CD4-positive, alpha-beta T cell (primary cell): Measurements from ENCODE around the gene RILPL1. TPM values are rescaled to one million over a fixed set of nuclear protein-coding genes. Genes with fewer than 3 reads are reported as not detected.

ENCODE experiments used
- ATAC-seq: fragments of 200-7000 bp; cut with Tn5 transposase; one replicate; pipeline ENCODE4 v1.10.0; 2022; ENCODE audit warnings: mild to moderate bottlenecking; ENCODE audit not compliant: poor library complexity
- CTCF ChIA-PET: fragments of 350-600 bp; sonication (Branson Sonifier 250); formaldehyde crosslinking; loops from one replicate; lab custom pipeline; 2021; ENCODE audit warnings: antibody characterized with exemption, inconsistent platforms; lab: Charles Lee
- POLR2A ChIA-PET: fragments of 350-600 bp; sonication (Branson Sonifier 250); formaldehyde crosslinking; loops from one replicate; lab custom pipeline; 2021; ENCODE audit warnings: antibody characterized with exemption, inconsistent platforms; lab: Charles Lee
- DNase-seq, 14 experiments: peaks; one replicate each; pipeline ENCODE4 v3.0.0-alpha.2; 2013 to 2020; ENCODE audit warnings: mixed read lengths in 2 of 14
- H3K27ac ChIP-seq, 2 donors: one replicate each; pipeline versions ENCODE4 v1.5.1 to v1.7.0; 2013; ENCODE audit warnings: low read length in 2 of 2, low read depth in 1 of 2, mild to moderate bottlenecking in 1 of 2
- H3K27me3 ChIP-seq, 2 experiments: 1 replicate in 1 of 2; 2 replicates in 1 of 2; pipeline versions ENCODE4 v1.6.1 to v1.7.0; 2013; ENCODE audit warnings: low read length in 2 of 2, control low read depth in 1 of 2, mild to moderate bottlenecking in 1 of 2, moderate library complexity in 1 of 2; ENCODE audit not compliant: insufficient read depth in 2 of 2, control insufficient read depth in 1 of 2
- H3K36me3 ChIP-seq: one replicate; pipeline ENCODE4 v1.6.1; 2013; ENCODE audit warnings: low read length, control low read depth; ENCODE audit not compliant: insufficient read depth
- H3K4me1 ChIP-seq: one replicate; pipeline ENCODE4 v1.6.1; 2013; ENCODE audit warnings: low read length, control low read depth; ENCODE audit not compliant: insufficient read depth
- H3K4me3 ChIP-seq: one replicate; pipeline ENCODE4 v1.5.1; 2013; ENCODE audit warnings: mild to moderate bottlenecking, low read length, moderate library complexity
- H3K9me3 ChIP-seq, 2 experiments: 1 replicate in 1 of 2; 2 replicates in 1 of 2; pipeline versions ENCODE4 v1.6.1 to v1.7.0; 2013; ENCODE audit warnings: low read length in 2 of 2, mild to moderate bottlenecking in 2 of 2, control low read depth in 1 of 2, moderate library complexity in 1 of 2; ENCODE audit not compliant: control insufficient read depth in 1 of 2, insufficient read depth in 1 of 2
- H3K27ac Mint-ChIP-seq: one replicate; pipeline ENCODE4 v1.8.0; 2020; ENCODE audit warnings: mixed read lengths
- H3K27me3 Mint-ChIP-seq: one replicate; pipeline ENCODE4 v1.8.0; 2021; ENCODE audit warnings: mixed read lengths
- H3K36me3 Mint-ChIP-seq: one replicate; pipeline ENCODE4 v1.8.0; 2021; ENCODE audit warnings: low read depth, mixed read lengths
- H3K4me1 Mint-ChIP-seq: one replicate; pipeline ENCODE4 v1.8.0; 2021; ENCODE audit warnings: low read depth, mixed read lengths
- H3K4me3 Mint-ChIP-seq: one replicate; pipeline ENCODE4 v1.8.0; 2020; ENCODE audit warnings: mild to moderate bottlenecking, mixed read lengths
- H3K9me3 Mint-ChIP-seq: one replicate; pipeline ENCODE4 v1.8.0; 2020; ENCODE audit warnings: mixed read lengths
- intact Hi-C, 2 experiments: fragments of 100-400 bp; cut with DNase I in 1 of 2; cut with micrococcal nuclease in 1 of 2; formaldehyde crosslinking; loops; one replicate each; pipeline versions ENCODE4 v1.15.1 to v1.9.0; 2023 to 2025; cut with DNase I, micrococcal nuclease
- total RNA-seq, 174 experiments: library from RNA in 2 of 174; stranded (reverse) in 2 of 174; gene quantifications; one replicate each; pipeline ENCODE4 v1.2.3 and lab custom pipeline; 2021 to 2026
- TF ChIP-seq, protein P1 (sequence below): fragments of 200-600 bp; IDR thresholded peaks from one replicate; pipeline ENCODE4 v1.8.0; 2022; ENCODE audit warnings: antibody characterized with exemption, mild to moderate bottlenecking

RILPL1 gene
- total RNA-seq, 2 experiments from 2014 or later = 3.3 to 3.4 TPM

DNA sequence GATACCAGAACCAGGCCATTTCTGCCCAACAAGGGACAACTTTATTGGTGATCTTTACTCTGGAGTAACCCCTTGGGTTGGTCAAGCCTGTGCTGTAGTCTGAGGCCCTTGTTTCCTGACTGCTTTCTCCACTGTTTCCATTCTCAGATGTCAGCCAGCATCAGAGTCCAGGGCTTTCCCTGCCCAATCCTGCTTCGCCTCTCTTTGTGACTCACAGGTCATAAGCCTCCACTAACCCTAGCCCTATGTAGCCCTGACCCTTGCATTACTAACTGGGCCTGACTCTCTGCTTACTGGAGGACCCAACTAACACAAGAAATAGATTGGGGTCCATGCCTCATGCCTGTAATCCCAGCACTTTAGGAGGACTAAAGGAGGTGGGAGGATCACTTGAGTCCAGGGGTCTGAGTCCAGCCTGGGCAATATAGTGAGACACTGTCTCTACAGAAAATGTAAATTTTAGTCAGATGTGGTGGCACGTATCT lies 84.2 kb downstream of the RILPL1 start:
- Mint-ChIP-seq H3K27ac (peak overlapping the region; percentile 67), H3K36me3 (peaks cover 5% of the 10 kb centered on the region), H3K9me3 (no peaks in the 10 kb centered on the region), H3K4me3 (peak overlapping the region; percentile 9), H3K4me1 (peaks cover 33% of the 10 kb centered on the region), H3K27me3 (no peaks in the 10 kb centered on the region)
- peaks cover 3% of the 10 kb centered on the region for H3K36me3 ChIP-seq
- no peak for ATAC-seq
- TF ChIP-seq, protein P1, sequence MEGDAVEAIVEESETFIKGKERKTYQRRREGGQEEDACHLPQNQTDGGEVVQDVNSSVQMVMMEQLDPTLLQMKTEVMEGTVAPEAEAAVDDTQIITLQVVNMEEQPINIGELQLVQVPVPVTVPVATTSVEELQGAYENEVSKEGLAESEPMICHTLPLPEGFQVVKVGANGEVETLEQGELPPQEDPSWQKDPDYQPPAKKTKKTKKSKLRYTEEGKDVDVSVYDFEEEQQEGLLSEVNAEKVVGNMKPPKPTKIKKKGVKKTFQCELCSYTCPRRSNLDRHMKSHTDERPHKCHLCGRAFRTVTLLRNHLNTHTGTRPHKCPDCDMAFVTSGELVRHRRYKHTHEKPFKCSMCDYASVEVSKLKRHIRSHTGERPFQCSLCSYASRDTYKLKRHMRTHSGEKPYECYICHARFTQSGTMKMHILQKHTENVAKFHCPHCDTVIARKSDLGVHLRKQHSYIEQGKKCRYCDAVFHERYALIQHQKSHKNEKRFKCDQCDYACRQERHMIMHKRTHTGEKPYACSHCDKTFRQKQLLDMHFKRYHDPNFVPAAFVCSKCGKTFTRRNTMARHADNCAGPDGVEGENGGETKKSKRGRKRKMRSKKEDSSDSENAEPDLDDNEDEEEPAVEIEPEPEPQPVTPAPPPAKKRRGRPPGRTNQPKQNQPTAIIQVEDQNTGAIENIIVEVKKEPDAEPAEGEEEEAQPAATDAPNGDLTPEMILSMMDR = no peak
- H3K4me3 ChIP-seq = no peak overlapping the region
- no peaks in the 10 kb centered on the region for H3K9me3 ChIP-seq
- peak overlapping the region; percentile 23 to 72 for H3K27ac ChIP-seq
- DNase-seq = peak in 2 of 14 experiments; percentile 47 to 61
- ChIA-PET CTCF (interaction anchor here (1.1 to 1.2 kb wide), 2 partner anchors 13 to 19 kb away, joined by 3 to 5 read pairs; partner anchors contain the start of gene RILPL2), POLR2A (interaction anchor here (0.7 to 3.6 kb wide), 8 partner anchors 9 to 216 kb away, joined by 3 to 60 read pairs (median 5); partner anchors contain the start of genes MPHOSPH9, MTRFR, RILPL2 and SBNO1)
- no peaks in the 10 kb centered on the region for H3K27me3 ChIP-seq
- H3K4me1 ChIP-seq = peaks cover 41% of the 10 kb centered on the region
- intact Hi-C loops = no loop called here

DNA sequence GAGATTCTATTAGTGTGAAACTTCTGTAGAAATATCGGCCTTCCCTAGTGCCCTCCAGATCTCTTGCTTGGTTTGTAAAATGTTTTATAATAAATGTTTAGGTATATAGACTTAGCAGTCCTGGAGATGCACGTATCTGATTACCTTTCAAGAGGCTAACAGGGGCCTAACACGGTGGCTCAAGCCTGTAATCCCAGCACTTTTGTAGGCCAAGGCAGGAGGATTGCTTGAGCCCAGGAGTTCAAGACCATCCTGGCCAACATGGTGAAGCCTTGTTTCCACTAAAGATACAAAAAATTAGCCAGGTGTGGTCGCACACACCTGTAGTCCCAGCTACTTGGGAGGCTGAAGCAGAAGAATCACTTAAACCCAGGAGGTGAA lies 87.2 kb downstream of the RILPL1 start:
- H3K27me3 ChIP-seq = no peaks in the 10 kb centered on the region
- no peak overlapping the region for H3K4me3 Mint-ChIP-seq
- H3K9me3 Mint-ChIP-seq = no peaks in the 10 kb centered on the region
- H3K36me3 ChIP-seq = peaks cover 3% of the 10 kb centered on the region
- peaks cover 41% of the 10 kb centered on the region for H3K4me1 ChIP-seq
- peaks cover 5% of the 10 kb centered on the region for H3K36me3 Mint-ChIP-seq
- no peak overlapping the region for H3K4me3 ChIP-seq
- DNase-seq (no peak), ATAC-seq (no peak)
- intact Hi-C loops = no loop called here
- no peaks in the 10 kb centered on the region for H3K27me3 Mint-ChIP-seq
- no peaks in the 10 kb centered on the region for H3K9me3 ChIP-seq
- ChIA-PET POLR2A (interaction anchor here (1.3 to 1.9 kb wide), 2 partner anchors 10 to 12 kb away, joined by 4 to 6 read pairs; partner anchors contain the start of genes RILPL2 and SNRNP35), CTCF (interaction anchor here (0.7 to 1.0 kb wide), 2 partner anchors 81 to 480 kb away, joined by 3 read pairs; partner anchors contain the start of gene ABCB9)
- H3K27ac ChIP-seq = peak overlapping the region in 1 of 2 donors; percentile 40
- TF ChIP-seq, protein P1 = no peak
- H3K27ac Mint-ChIP-seq = peak overlapping the region; percentile 45
- peaks cover 34% of the 10 kb centered on the region for H3K4me1 Mint-ChIP-seq

DNA sequence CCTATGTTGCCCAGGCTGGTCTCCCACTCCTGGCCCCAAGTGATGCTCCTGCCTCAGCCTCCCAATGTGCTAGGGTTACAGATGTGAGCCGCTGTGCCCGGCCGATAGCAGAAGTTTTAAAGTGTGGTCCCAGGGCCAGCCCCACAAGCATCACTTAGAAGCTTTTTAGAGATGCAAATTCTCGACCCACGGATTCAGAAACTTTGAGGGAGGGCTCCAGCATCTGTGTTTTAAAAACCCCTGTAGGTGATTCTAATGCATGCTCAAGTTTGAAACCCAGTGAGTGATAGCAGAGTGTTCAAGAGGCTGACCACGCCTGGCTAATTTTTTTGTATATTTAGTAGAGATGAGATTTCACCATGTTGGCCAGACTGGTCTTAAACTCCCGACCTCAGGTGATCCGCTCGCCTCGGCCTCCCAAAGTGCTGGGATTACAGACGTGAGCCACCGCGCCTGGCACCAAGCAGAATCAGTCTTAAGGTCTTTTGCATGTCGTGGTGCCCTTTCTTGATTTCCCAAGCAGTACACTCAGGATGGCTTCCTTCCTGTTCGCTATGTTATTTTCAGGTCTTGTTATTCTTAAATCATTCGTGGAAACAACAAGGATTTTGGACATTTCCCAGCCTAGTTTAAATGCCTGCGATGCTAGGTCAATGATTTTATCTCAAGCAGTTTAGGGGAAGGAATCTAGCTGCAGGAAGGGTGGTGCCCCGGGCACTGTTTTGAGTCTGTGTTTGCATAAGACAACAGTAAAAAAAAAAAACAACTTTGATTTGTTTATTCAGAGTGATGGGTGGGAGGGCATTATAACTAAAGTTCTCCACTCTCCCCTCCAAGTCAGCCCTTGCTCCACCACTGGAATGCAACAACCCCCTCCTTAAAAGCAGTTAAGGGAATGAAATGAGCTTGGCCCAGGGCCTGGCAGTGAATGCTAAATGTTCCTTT lies 87.9 kb downstream of the RILPL1 start:
- no peak for ATAC-seq
- Histone ChIP-seq H3K4me1 (peaks cover 41% of the 10 kb centered on the region), H3K36me3 (peaks cover 3% of the 10 kb centered on the region), H3K4me3 (no peak overlapping the region), H3K9me3 (no peaks in the 10 kb centered on the region), H3K27me3 (no peaks in the 10 kb centered on the region), H3K27ac (peak overlapping the region in 1 of 2 donors; percentile 40)
- no peak for DNase-seq
- Mint-ChIP-seq H3K36me3 (peaks cover 5% of the 10 kb centered on the region), H3K9me3 (no peaks in the 10 kb centered on the region), H3K27me3 (no peaks in the 10 kb centered on the region), H3K27ac (peak overlapping the region; percentile 45), H3K4me3 (peak overlapping the region; percentile 8), H3K4me1 (peaks cover 34% of the 10 kb centered on the region)
- TF ChIP-seq, protein P1 = no peak
- ChIA-PET POLR2A (interaction anchor here (1.3 to 1.9 kb wide), 2 partner anchors 10 to 13 kb away, joined by 4 to 6 read pairs; partner anchors contain the start of genes RILPL2 and SNRNP35), CTCF (interaction anchor here (0.7 to 1.0 kb wide), 2 partner anchors 80 to 480 kb away, joined by 3 read pairs; partner anchors contain the start of gene ABCB9)
- intact Hi-C loops = no loop called here
